Ishikawa (cell line): Measurements from ENCODE around the gene TTC16.

ENCODE experiments used
- CEBPB ChIP-seq: IDR thresholded peaks from 2 replicates; pipeline ENCODE4 v1.6.1; 2012
- CREB1 ChIP-seq: IDR thresholded peaks from 2 replicates; pipeline ENCODE4 v1.6.1; 2012; ENCODE audit warnings: low read depth
- EGR1 ChIP-seq: IDR thresholded peaks from 2 replicates; pipeline ENCODE4 v1.6.1; 2012
- EP300 ChIP-seq: IDR thresholded peaks from 2 replicates; pipeline ENCODE4 v1.6.1; 2012; ENCODE audit warnings: borderline replicate concordance
- FOXM1 ChIP-seq: IDR thresholded peaks from 2 replicates; pipeline ENCODE4 v1.6.1; 2012; ENCODE audit warnings: low read depth, borderline replicate concordance
- MAX ChIP-seq: IDR thresholded peaks from 2 replicates; pipeline ENCODE4 v1.6.1; 2012
- NFIC ChIP-seq: IDR thresholded peaks from 2 replicates; pipeline ENCODE4 v1.6.1; 2012
- RAD21 ChIP-seq: IDR thresholded peaks from 2 replicates; pipeline ENCODE4 v1.6.1; 2012; ENCODE audit warnings: low read depth
- REST ChIP-seq: IDR thresholded peaks from 2 replicates; pipeline ENCODE4 v1.6.1; 2012; ENCODE audit warnings: low read depth, mild to moderate bottlenecking
- TAF1 ChIP-seq: IDR thresholded peaks from 2 replicates; pipeline ENCODE4 v1.6.1; 2012; ENCODE audit warnings: low read depth, mild to moderate bottlenecking
- TCF12 ChIP-seq: IDR thresholded peaks from 2 replicates; pipeline ENCODE4 v1.6.1; 2012; ENCODE audit warnings: low read depth
- TEAD4 ChIP-seq: IDR thresholded peaks from 2 replicates; pipeline ENCODE4 v1.6.1; 2012
- USF1 ChIP-seq: IDR thresholded peaks from 2 replicates; pipeline ENCODE4 v1.6.1; 2012
- YY1 ChIP-seq: IDR thresholded peaks from 2 replicates; pipeline ENCODE4 v1.6.1; 2012; ENCODE audit warnings: low read depth
- ZBTB7A ChIP-seq: IDR thresholded peaks from 2 replicates; pipeline ENCODE4 v1.6.1; 2012; ENCODE audit warnings: low read depth

The TTC16 gene

GRCh38 chr9:127734247-127734746 lies 18.4 kb downstream of the TTC16 start:
- no peak for TF ChIP-seq FOXM1
- no peak for TF ChIP-seq CEBPB
- TF ChIP-seq TAF1 = no peak
- no peak for TF ChIP-seq EGR1
- no peak for TF ChIP-seq EP300
- TF ChIP-seq ZBTB7A = no peak
- no peak; the same call in 1 of the 2 replicates for TF ChIP-seq MAX
- no peak for TF ChIP-seq TEAD4
- TF ChIP-seq TCF12 = no peak
- TF ChIP-seq CREB1 = no peak
- no peak for TF ChIP-seq NFIC
- TF ChIP-seq YY1 = no peak
- no peak for TF ChIP-seq RAD21

- TF ChIP-seq CEBPB (no peak), RAD21 (peak; percentile 94), USF1 (no peak), EGR1 (no peak), EP300 (no peak; the same call in 1 of the 2 replicates), NFIC (0 out of 2 replicates have a peak, but pooled peaks have one; percentile 16), TEAD4 (no peak), MAX (no peak; the same call in none of the 2 replicates), CREB1 (no peak), REST (no peak), TAF1 (peak; percentile 31; the same call in 1 of the 2 replicates), FOXM1 (peak; percentile 70; the same call in 1 of the 2 replicates), YY1 (peak; percentile 74; the same call in 1 of the 2 replicates), TCF12 (peak; percentile 41; the same call in 1 of the 2 replicates), ZBTB7A (peak; percentile 74; the same call in 1 of the 2 replicates)
These were observed 19.1 kb downstream of the TTC16 start, which contains the start of gene TOR2A for GRCh38 chr9:127734747-127735529. Gene TOR2A (minus strand): TSS chr9:127735294. CDS start chr9:127735270, 24 bp downstream.

GRCh38 chr9:127735530-127736185 lies 19.8 kb downstream of the TTC16 start:
- TF ChIP-seq NFIC (no peak), REST (no peak), TAF1 (no peak), EGR1 (no peak), TEAD4 (no peak), FOXM1 (peak; percentile 12; the same call in 1 of the 2 replicates), CEBPB (no peak), USF1 (no peak)

- TF ChIP-seq CREB1 (no peak), CEBPB (no peak), EGR1 (no peak), MAX (no peak), TAF1 (no peak), TCF12 (no peak), ZBTB7A (no peak), NFIC (no peak), RAD21 (no peak), TEAD4 (no peak), REST (no peak), EP300 (no peak), FOXM1 (no peak), YY1 (no peak), USF1 (no peak)
These were observed 22.8 kb downstream of the TTC16 start for GRCh38 chr9:127738666-127739065.
